ENCODE results near the gene CDK6.

DNA sequence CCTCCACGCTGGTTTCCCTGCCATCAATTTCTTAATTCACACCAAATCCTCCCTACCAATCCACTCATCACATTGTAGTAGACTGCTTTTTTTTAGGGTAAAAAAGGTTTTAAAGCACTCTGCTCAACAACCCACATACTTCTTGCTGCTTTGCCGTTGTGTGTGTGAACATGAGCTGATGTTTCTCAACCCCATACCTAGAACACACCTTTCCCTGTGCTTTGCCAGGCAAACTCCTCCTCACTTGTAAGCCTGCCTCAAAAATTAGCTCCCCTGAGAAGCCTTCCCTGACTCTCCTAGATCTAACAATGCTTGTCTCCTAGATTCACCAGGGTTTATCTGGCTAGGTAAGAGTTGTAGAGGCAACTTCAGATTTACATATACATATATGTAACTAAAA is 127.2 kb downstream of the CDK6 start:
- no peak for TF ChIP-seq FOXM1 (IDR thresholded peaks at IDR 0.05; ENCODE audit: borderline replicate concordance)
- no peak for TF ChIP-seq SUZ12 (IDR thresholded peaks at IDR 0.05)
- no peak for TF ChIP-seq SP1 (IDR thresholded peaks at IDR 0.05)
- TF ChIP-seq NFRKB (IDR thresholded peaks at IDR 0.05), result no peak
- TF ChIP-seq FOXK2 (IDR thresholded peaks at IDR 0.05), result no peak
- no peak for TF ChIP-seq FOXA1 (IDR thresholded peaks at IDR 0.05)
- TF ChIP-seq ELF4 (IDR thresholded peaks at IDR 0.05), result no peak
- TF ChIP-seq BHLHE40 (IDR thresholded peaks at IDR 0.05; ENCODE audit: borderline replicate concordance), result no peak
- TF ChIP-seq TARDBP (IDR thresholded peaks at IDR 0.05), result no peak
- TF ChIP-seq ARNT (IDR thresholded peaks at IDR 0.05), result no peak
- no peak for TF ChIP-seq LEF1 (IDR thresholded peaks at IDR 0.05; ENCODE audit: borderline replicate concordance)
- TF ChIP-seq HDGF (IDR thresholded peaks at IDR 0.05; ENCODE audit: borderline replicate concordance), result no peak
- TF ChIP-seq PKNOX1 (IDR thresholded peaks at IDR 0.05), result no peak
- TF ChIP-seq ZNF384 (IDR thresholded peaks at IDR 0.05), result no peak
